ENCODE results near the gene CDK2. TPM values are rescaled to one million over a fixed set of nuclear protein-coding genes. Genes with fewer than 3 reads are reported as not detected.
"Not testable (repeated sequence)": the region's sequence is repeated elsewhere in the genome, so short reads cannot be mapped to it uniquely, and the experiment has no call there.

CDK2 gene
- total RNA-seq, 1 experiment from 2014 or later: 68.0 TPM

GRCh38 chr12:55982319-55982936 lies 15.8 kb downstream of the CDK2 start:
- Histone ChIP-seq H3K36me3 (replicated peaks; ENCODE audit: control insufficient read depth, insufficient read depth, low read length) (peaks cover 2% of the 10 kb centered on the region), H3K4me3 (ENCODE audit: insufficient read depth, low read depth, low read length) (no peak overlapping the region), H3K27me3 (ENCODE audit: control insufficient read depth, insufficient read depth, low read length) (no peaks in the 10 kb centered on the region)
- no peak for DNase-seq

- Histone ChIP-seq H3K4me3 (ENCODE audit: insufficient read depth, low read depth, low read length) (no peak overlapping the region), H3K36me3 (replicated peaks; ENCODE audit: control insufficient read depth, insufficient read depth, low read length) (peaks cover 2% of the 10 kb centered on the region), H3K27me3 (ENCODE audit: control insufficient read depth, insufficient read depth, low read length) (no peaks in the 10 kb centered on the region)
- no peak for DNase-seq
These were observed 16.7 kb downstream of the CDK2 start for GRCh38 chr12:55983232-55983842.

- Histone ChIP-seq H3K27me3 (ENCODE audit: control insufficient read depth, insufficient read depth, low read length) (no peaks in the 10 kb centered on the region), H3K4me3 (ENCODE audit: insufficient read depth, low read depth, low read length) (no peak overlapping the region), H3K36me3 (replicated peaks; ENCODE audit: control insufficient read depth, insufficient read depth, low read length) (peaks cover 7% of the 10 kb centered on the region)
- no peak for DNase-seq
These were observed 18.2 kb downstream of the CDK2 start for GRCh38 chr12:55984861-55985260.

GRCh38 chr12:55985341-55985740 lies 18.7 kb downstream of the CDK2 start:
- DNase-seq: no peak
- Histone ChIP-seq H3K36me3 (replicated peaks; ENCODE audit: control insufficient read depth, insufficient read depth, low read length) (peaks cover 9% of the 10 kb centered on the region), H3K4me3 (ENCODE audit: insufficient read depth, low read depth, low read length) (no peak overlapping the region), H3K27me3 (ENCODE audit: control insufficient read depth, insufficient read depth, low read length) (no peaks in the 10 kb centered on the region)

- H3K4me3 ChIP-seq (ENCODE audit: insufficient read depth, low read depth, low read length); H3K27me3 ChIP-seq (ENCODE audit: control insufficient read depth, insufficient read depth, low read length); DNase-seq: not testable (repeated sequence)
- peaks cover 15% of the 10 kb centered on the region for H3K36me3 ChIP-seq (replicated peaks; ENCODE audit: control insufficient read depth, insufficient read depth, low read length)
These were observed 19.3 kb downstream of the CDK2 start for GRCh38 chr12:55985976-55986375.

- DNase-seq: no peak
- H3K27me3 ChIP-seq (ENCODE audit: control insufficient read depth, insufficient read depth, low read length): no peaks in the 10 kb centered on the region
- H3K4me3 ChIP-seq (ENCODE audit: insufficient read depth, low read depth, low read length): no peak overlapping the region
- H3K36me3 ChIP-seq (replicated peaks; ENCODE audit: control insufficient read depth, insufficient read depth, low read length): peaks cover 39% of the 10 kb centered on the region
These were observed 24.5 kb downstream of the CDK2 start for GRCh38 chr12:55991110-55991509.

GRCh38 chr12:55993230-55993853 lies 26.7 kb downstream of the CDK2 start:
- no peak for DNase-seq
- no peaks in the 10 kb centered on the region for H3K27me3 ChIP-seq (ENCODE audit: control insufficient read depth, insufficient read depth, low read length)
- no peak overlapping the region for H3K4me3 ChIP-seq (ENCODE audit: insufficient read depth, low read depth, low read length)
- peaks cover 39% of the 10 kb centered on the region for H3K36me3 ChIP-seq (replicated peaks; ENCODE audit: control insufficient read depth, insufficient read depth, low read length)

GRCh38 chr12:55995366-55995765 lies 28.7 kb downstream of the CDK2 start:
- H3K36me3 ChIP-seq (replicated peaks; ENCODE audit: control insufficient read depth, insufficient read depth, low read length): peaks cover 32% of the 10 kb centered on the region
- H3K4me3 ChIP-seq (ENCODE audit: insufficient read depth, low read depth, low read length): no peak overlapping the region
- H3K27me3 ChIP-seq (ENCODE audit: control insufficient read depth, insufficient read depth, low read length): no peaks in the 10 kb centered on the region
- no peak for DNase-seq

GRCh38 chr12:55996201-55996714 lies 29.6 kb downstream of the CDK2 start:
- H3K4me3 ChIP-seq (ENCODE audit: insufficient read depth, low read depth, low read length): no peak overlapping the region
- peak; percentile 61 for DNase-seq
- H3K36me3 ChIP-seq (replicated peaks; ENCODE audit: control insufficient read depth, insufficient read depth, low read length): peaks cover 23% of the 10 kb centered on the region
- no peaks in the 10 kb centered on the region for H3K27me3 ChIP-seq (ENCODE audit: control insufficient read depth, insufficient read depth, low read length)

GRCh38 chr12:55996715-55997534 lies 30.3 kb downstream of the CDK2 start, which contains the start of gene SUOX:
Gene SUOX, plus strand, starts transcription at chr12:55997276. Its CDS starts 4,946 bp downstream, at chr12:56002222.
- H3K4me3 ChIP-seq (ENCODE audit: insufficient read depth, low read depth, low read length): peak within 1 kb of the TSS; percentile 95

GRCh38 chr12:55997535-55997859 lies 30.9 kb downstream of the CDK2 start:
- Histone ChIP-seq H3K27me3 (ENCODE audit: control insufficient read depth, insufficient read depth, low read length) (no peaks in the 10 kb centered on the region), H3K4me3 (ENCODE audit: insufficient read depth, low read depth, low read length) (peak overlapping the region; percentile 95), H3K36me3 (replicated peaks; ENCODE audit: control insufficient read depth, insufficient read depth, low read length) (peaks cover 17% of the 10 kb centered on the region)
- DNase-seq: peak; percentile 62

More at GRCh38 chr12:55996715-55997534, 30.3 kb downstream of the CDK2 start, which contains the start of gene SUOX:
- no peaks in the 10 kb centered on the region for H3K27me3 ChIP-seq (ENCODE audit: control insufficient read depth, insufficient read depth, low read length)
- DNase-seq: peak; percentile 97
- peaks cover 22% of the 10 kb centered on the region for H3K36me3 ChIP-seq (replicated peaks; ENCODE audit: control insufficient read depth, insufficient read depth, low read length)

GRCh38 chr12:55999522-55999921 lies 32.9 kb downstream of the CDK2 start:
- H3K4me3 ChIP-seq (ENCODE audit: insufficient read depth, low read depth, low read length); H3K36me3 ChIP-seq (replicated peaks; ENCODE audit: control insufficient read depth, insufficient read depth, low read length); H3K27me3 ChIP-seq (ENCODE audit: control insufficient read depth, insufficient read depth, low read length); DNase-seq: not testable (repeated sequence)

GRCh38 chr12:55999999-56000540 lies 33.4 kb downstream of the CDK2 start:
- not testable (repeated sequence) for H3K4me3 ChIP-seq (ENCODE audit: insufficient read depth, low read depth, low read length); H3K27me3 ChIP-seq (ENCODE audit: control insufficient read depth, insufficient read depth, low read length); H3K36me3 ChIP-seq (replicated peaks; ENCODE audit: control insufficient read depth, insufficient read depth, low read length); DNase-seq

- DNase-seq: no peak
- Histone ChIP-seq H3K27me3 (ENCODE audit: control insufficient read depth, insufficient read depth, low read length) (no peaks in the 10 kb centered on the region), H3K4me3 (ENCODE audit: insufficient read depth, low read depth, low read length) (no peak overlapping the region), H3K36me3 (replicated peaks; ENCODE audit: control insufficient read depth, insufficient read depth, low read length) (peaks cover 6% of the 10 kb centered on the region)
These were observed 35.0 kb downstream of the CDK2 start for GRCh38 chr12:56001487-56002100.
